Left colon (tissue), 2 donors: ENCODE results near the gene ZNF443. TPM values are rescaled to one million over a fixed set of nuclear protein-coding genes. Genes with fewer than 3 reads are reported as not detected.
"Not testable (repeated sequence)": the region's sequence is repeated elsewhere in the genome, so short reads cannot be mapped to it uniquely, and the experiment has no call there.

Source experiments
- ATAC-seq: fragments of 200-7000 bp; cut with Tn5 transposase; one replicate; pipeline ENCODE4 v1.9.1; 2020; ENCODE audit warnings: mild to moderate bottlenecking, moderate library complexity
- DNase-seq, 2 donors: peaks; one replicate each; pipeline ENCODE4 v3.0.0-alpha.2; 2020
- intact Hi-C, 2 donors: fragments of 100-400 bp; cut with DNase I in 1 of 2; cut with micrococcal nuclease in 1 of 2; formaldehyde crosslinking; loops; one replicate each; pipeline versions ENCODE4 v1.11.2 to v1.14.0; 2022; cut with DNase I, micrococcal nuclease
- total RNA-seq, 2 donors: library from RNA; stranded (reverse); fragmentation: NEBNext Ultra II Directional; extraction: Animal tissue kit (Norgen Biotek cat#: 25700); gene quantifications; one replicate each; pipeline ENCODE4 v1.2.1, GENCODE V29; 2021
- donor health status: DM: no; HTN: no; CAD: no.
- donor health status: DM: yes; HTN: yes; CAD: no.

The ZNF443 gene
- total RNA-seq, 2 donors from 2014 or later, result 6.0 to 7.4 TPM

DNA sequence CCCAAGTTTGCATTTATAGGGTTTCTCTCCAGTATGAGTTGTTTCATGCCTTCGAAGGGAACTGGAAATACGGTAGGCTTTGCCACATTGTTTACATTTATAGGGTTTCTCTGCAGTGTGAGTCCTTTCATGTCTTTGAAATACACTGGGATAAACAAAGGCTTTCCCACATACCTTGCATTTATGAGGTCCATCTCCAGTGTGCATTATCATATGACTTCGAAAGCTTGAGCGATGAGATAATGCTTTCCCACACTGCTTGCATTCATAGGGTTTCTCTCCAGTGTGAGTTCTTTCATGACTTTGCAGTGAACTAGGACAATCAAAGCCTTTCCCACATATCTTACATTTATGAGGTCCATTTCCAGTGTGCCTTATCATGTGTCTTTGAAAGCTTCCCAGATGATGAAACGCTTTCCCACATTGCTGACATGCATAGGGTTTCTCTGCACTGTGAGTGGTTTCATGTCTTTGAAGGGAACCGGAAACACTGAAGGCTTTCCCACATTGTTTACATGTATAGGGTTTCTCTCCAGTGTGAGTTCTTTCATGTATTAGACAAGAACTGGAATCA, 10.0 kb downstream of the ZNF443 start:
- intact Hi-C loops, ATAC-seq, DNase-seq: not testable (repeated sequence)

DNA sequence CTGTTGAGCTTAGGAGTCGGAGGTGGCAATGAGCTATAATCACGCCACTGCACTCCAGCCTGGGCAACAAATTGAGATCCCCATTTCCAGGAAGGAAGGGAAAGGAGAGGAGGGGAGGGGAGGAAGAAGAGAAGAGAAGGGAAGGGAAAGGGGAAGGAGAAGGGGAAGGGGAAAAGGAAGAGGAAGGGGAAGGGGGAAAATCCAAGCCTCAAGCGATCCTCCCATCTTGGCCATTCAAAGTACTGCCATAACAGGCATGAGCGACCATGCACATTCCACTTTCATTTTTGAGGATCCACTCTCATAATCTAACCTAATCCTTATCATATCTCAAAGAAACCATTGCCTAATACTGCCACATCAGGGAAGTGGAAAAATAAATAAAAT, 14.9 kb downstream of the ZNF443 start:
- intact Hi-C loops, result no loop called here
- DNase-seq (no peak), ATAC-seq (no peak)

DNA sequence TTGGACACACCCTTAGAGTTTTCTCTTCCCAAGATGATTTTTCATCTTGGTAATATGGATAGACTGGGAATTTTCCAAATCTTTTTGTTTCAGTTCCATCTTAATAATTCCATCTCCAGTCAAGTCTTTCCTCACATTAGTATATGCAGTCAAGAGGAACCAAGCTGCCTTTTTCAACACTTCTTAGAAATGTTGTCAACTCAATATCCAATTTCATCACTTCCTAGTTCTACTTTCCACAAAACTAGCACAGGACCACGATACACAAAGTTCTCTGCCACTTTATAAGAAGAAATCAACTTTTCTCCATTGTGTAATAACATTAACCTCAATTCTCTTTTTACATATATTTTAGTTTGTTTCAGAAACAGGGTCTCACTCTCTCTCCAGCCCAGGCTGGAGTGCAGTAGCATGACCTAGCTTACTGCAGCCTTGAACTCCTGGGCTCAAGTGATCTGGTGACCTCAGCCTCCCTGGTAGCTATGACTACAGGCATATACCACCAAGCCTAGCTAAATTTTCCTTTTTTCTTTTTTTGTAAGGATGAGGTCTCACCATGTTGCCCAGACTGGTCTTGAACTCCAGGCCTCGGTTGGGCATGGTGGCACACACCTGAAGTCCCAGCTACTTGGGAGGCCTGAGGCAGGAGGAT, 15.5 kb downstream of the ZNF443 start:
- no peak for ATAC-seq
- intact Hi-C loops, result no loop called here
- DNase-seq, result no peak

DNA sequence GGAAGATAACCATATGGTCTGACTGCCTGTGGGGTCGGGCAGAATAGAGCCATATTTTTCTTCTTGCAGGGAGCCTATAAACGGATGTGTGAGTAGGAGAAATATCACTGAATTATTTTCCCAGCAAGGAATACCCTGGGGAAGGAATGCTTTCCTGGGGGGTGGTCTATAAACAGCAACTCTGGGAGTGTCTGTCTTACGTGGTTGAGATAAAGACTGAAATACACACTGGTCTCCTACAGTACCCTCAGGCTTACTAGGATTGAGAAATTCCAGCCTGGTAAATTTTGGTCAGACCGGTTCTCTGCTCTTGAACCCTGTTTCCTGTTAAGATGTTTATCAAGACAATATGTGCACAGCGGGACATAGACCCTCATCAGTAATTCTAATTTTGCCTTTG, 23.5 kb downstream of the ZNF443 start:
- intact Hi-C loops, ATAC-seq, DNase-seq: not testable (repeated sequence)

DNA sequence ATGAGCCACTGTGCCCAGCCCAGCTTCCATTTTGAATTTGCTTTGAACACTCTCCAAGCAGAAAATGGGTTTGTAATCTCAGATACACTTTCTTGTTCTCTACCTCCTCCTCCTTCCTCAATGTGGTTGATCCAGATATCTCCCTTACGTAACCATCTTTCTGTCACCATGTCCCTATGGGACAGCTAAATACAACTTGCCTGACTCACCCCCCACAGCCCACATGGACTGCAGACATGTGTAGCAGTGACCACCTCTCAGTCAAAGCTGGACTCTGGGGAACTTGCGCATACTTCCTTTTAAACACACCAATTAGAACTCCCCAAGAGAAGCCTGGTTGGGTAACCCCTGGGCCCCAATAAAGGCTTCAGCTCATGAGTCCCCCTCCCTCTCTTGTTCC, 28.9 kb downstream of the ZNF443 start:
- intact Hi-C loops, result no loop called here
- ATAC-seq, result no peak
- no peak for DNase-seq

DNA sequence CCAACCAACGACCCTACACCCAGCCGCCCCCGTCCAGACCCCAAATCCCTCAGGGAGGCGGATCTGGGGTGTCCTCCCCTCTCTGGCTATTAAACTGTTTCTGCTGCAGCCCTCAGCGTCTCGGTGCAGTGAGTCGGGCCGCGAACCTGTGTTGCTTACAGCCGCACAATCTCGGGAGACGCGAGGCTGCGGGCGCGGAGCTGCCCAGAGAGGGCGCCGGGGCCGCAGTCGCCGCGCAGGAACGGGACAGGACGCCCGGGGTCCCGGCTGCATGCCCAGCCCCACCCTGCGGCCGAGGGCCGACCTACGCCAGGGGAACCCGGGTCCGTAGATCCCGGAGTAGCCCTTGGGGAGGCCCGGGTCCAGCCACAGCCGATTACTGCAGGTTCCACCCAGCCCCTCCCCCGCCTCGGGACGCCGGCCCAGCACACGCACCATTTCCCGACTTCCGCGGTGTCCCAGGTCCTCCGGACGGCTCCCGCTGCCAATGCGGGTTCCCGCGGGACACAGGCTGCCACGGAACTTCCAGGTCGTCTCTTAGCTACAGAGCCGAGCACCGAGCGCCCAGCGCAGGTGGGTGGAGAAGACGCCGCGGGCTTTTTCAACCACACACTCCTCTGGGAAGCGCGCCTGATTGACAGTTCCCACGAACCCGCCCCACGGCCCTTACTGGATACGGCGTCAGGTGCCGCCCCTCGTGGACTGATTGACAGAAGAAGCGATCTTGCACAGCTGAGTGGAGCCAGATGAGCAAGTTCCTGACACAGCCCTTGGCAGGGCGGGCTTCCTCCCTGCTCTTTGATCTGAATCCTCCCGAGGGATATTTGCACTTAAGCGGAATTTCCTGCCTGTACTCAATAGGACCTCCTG, 40.0 kb downstream of the ZNF443 start, which contains the start of gene ZNF799:
Gene ZNF799 (minus strand): TSS at position 639 of the 870 bp plus-strand sequence. CDS start 201 bp downstream, at position 438.
- intact Hi-C loops, result no loop called here
- DNase-seq, result peak; percentile 99
- peak; percentile 93 for ATAC-seq

DNA sequence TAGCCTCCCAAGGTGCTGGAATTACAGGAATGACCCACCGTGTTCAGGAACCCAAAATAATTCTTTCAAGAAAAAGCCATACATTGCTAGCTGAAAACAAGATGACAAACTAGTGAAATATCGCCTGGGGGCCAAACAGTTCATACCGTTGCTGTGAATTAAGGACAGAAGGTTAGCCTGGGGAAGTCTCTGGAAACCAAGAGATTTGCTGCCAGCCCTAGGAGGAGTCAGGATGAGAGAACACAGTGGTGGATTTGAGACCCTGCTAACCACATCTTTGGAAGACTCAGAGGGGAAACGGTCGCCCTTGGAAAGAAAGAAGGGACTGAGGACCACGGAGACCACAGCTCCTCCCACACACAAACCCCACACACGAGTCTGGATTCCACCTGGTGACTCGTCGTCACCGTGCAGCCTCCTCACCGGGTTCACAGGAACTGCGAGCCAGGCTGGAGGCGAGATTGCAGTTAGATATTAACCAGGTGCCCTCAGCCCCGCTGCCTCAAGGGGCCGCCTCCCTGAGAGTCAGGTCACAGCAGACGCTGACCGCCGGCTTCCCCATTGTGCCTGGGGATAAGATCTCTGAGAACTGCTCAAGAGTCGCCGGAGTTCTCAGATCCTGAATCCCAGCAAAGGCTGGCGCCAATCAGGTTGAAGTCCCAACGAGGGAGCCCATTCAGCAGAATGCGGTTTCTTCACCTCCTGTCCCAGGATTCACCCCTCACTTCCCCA, 40.8 kb downstream of the ZNF443 start:
- ATAC-seq, result peak; percentile 73
- peak; percentile 54 to 55 for DNase-seq
- intact Hi-C loops, result not testable (repeated sequence)

DNA sequence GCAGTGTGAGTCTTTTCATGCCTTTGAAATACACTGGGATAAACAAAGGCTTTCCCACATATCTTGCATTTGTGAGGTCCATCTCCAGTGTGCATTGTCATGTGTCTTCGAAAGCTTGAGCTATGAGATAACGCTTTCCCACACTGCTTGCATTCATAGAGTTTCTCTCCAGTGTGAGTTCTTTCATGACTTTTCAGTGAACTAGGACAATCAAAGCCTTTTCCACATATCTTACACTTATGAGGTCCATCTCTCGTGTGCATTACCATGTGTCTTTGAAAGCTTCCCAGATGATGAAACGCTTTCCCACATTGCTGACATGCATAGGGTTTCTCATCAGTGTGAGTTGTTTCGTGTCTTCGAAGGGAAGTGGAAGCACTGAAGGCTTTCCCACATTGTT, 49.7 kb downstream of the ZNF443 start:
- ATAC-seq, intact Hi-C loops, DNase-seq: not testable (repeated sequence)

DNA sequence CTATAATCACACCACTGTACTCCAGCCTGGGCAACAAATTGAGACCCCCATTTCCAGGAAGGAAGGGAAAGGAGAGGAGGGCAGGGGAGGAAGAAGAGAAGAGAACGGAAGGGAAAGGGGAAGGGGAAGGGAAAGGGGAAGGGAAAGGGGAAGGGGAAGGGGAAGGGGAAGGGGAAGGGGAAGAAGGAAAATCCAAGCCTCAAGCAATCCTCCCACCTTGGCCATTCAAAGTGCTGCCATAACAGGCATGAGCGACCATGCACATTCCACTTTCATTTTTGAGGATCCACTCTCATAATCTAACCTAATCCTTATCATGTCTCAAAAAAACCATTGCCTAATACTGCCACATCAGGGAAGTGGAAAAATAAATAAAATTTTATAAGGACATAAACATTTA, 54.5 kb downstream of the ZNF443 start:
- intact Hi-C loops, ATAC-seq, DNase-seq: not testable (repeated sequence)

DNA sequence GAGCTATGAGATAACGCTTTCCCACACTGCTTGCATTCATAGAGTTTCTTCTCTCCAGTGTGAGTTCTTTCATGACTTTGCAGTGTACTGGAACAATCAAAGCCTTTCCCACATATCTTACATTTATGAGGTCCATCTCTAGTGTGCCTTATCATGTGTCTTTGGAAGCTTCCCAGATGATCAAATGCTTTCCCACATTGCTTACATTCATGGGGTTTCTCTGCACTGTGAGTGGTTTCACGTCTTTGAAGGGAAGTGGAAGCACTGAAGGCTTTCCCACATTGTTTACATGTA, 60.4 kb downstream of the ZNF443 start:
- ATAC-seq, result no peak
- intact Hi-C loops, result no loop called here
- DNase-seq, result no peak

DNA sequence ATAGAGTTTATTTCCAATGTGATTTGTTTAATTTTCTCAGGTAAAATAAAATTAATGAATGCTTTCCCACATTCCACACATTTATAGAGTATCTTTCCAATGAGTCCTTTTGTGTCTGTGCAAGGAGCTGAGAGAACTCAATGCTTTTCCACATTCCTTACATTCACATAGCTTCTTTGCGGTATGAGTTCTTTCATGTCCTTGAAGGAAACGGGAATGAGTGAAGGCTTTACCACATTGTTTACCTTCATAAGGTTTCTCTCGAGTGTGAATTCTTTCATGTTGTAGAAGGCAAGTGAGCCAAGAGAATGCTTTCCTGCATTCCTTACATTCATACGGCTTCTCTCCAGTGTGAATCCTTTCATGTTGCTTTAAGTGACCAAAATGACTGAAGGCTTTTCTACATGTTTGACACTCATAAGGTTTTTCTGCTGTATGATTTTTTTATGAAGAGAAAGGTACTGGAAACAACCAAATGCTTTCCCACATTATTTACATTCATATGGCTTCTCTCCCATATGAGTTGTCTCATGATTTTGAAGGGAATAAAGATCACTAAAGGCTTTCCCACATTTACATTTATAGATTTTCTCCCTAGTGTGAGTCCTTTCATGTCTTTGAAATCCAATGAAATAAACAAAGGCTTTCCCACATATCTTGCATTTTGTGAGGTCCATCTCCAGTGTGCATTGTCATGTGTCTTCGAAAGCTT, 60.9 kb downstream of the ZNF443 start:
- intact Hi-C loops, result no loop called here
- ATAC-seq, result no peak
- DNase-seq, result no peak

Other genes with a start within 250 kb of the ZNF443 start
- 10 to 100 TPM; 16.1 to 18.4 TPM for gene ZNF44, start 146.1 kb downstream of the ZNF443 start, total RNA-seq
- gene ZNF563, start 107.4 kb downstream of the ZNF443 start, total RNA-seq, result 1 to 10 TPM; 2.6 to 4.3 TPM
- gene ZNF442, start 75.3 kb downstream of the ZNF443 start, total RNA-seq, result 1 to 10 TPM; 1.6 to 2.4 TPM
- gene ZNF799, start 39.8 kb downstream of the ZNF443 start, total RNA-seq, result 1 to 10 TPM; 5.6 to 7.5 TPM
- 1 to 10 TPM; 1.3 to 2.5 TPM for gene ZNF709, start 43.8 kb upstream of the ZNF443 start, total RNA-seq
- gene ZNF564, start 110.5 kb upstream of the ZNF443 start, total RNA-seq, result 10 to 100 TPM; 21.1 to 21.5 TPM
- 10 to 100 TPM in 1 of 2 donors, 1 to 10 TPM in 1; 7.6 to 10.1 TPM for gene ZNF490, start 169.8 kb upstream of the ZNF443 start, total RNA-seq
- gene ZNF791, start 169.9 kb upstream of the ZNF443 start, total RNA-seq, result 10 to 100 TPM; 21.7 to 22.6 TPM
- 100 to 1,000 TPM in 1 of 2 donors, 10 to 100 TPM in 1; 77.9 to 116 TPM for gene MAN2B1, start 225.7 kb upstream of the ZNF443 start, total RNA-seq
- 1 to 10 TPM; 6.6 to 8.3 TPM for gene WDR83, start 225.8 kb upstream of the ZNF443 start, total RNA-seq
- 10 to 100 TPM; 68.4 to 74.7 TPM for gene DHPS, start 240.9 kb upstream of the ZNF443 start, total RNA-seq
- gene GNG14, start 247.0 kb upstream of the ZNF443 start, total RNA-seq, result not detected